ENCODE results near the gene ABHD2.

Gene ABHD2

GRCh38 chr15:89198196-89198595 is 109.9 kb downstream of the ABHD2 start:
- Histone ChIP-seq H4K20me1 (ENCODE audit: insufficient read depth, low read length) (no peaks in the 10 kb centered on the region), H3K4me1 (ENCODE audit: low read length) (no peaks in the 10 kb centered on the region), H3K36me3 (replicated peaks; ENCODE audit: low read depth, low read length) (peaks cover 18% of the 10 kb centered on the region), H3K27me3 (ENCODE audit: low read depth, low read length) (no peaks in the 10 kb centered on the region), H3K27ac (ENCODE audit: low read length) (no peak overlapping the region), H3K4me2 (ENCODE audit: low read length) (no peak overlapping the region), H3K9ac (ENCODE audit: low read length) (no peak overlapping the region), H2AFZ (ENCODE audit: low read depth, low read length) (no peak overlapping the region), H3K9me3 (ENCODE audit: insufficient read depth, low read length) (no peaks in the 10 kb centered on the region), H3K4me3 (ENCODE audit: low read length) (no peak overlapping the region), H3K79me2 (ENCODE audit: low read length) (no peaks in the 10 kb centered on the region)
- TF ChIP-seq, protein P1, sequence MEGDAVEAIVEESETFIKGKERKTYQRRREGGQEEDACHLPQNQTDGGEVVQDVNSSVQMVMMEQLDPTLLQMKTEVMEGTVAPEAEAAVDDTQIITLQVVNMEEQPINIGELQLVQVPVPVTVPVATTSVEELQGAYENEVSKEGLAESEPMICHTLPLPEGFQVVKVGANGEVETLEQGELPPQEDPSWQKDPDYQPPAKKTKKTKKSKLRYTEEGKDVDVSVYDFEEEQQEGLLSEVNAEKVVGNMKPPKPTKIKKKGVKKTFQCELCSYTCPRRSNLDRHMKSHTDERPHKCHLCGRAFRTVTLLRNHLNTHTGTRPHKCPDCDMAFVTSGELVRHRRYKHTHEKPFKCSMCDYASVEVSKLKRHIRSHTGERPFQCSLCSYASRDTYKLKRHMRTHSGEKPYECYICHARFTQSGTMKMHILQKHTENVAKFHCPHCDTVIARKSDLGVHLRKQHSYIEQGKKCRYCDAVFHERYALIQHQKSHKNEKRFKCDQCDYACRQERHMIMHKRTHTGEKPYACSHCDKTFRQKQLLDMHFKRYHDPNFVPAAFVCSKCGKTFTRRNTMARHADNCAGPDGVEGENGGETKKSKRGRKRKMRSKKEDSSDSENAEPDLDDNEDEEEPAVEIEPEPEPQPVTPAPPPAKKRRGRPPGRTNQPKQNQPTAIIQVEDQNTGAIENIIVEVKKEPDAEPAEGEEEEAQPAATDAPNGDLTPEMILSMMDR (IDR thresholded peaks at IDR 0.05; ENCODE audit: low read depth, low read length) = no peak
- TF ChIP-seq EZH2phosphoT487 (IDR thresholded peaks at IDR 0.05; ENCODE audit: low read depth) = no peak

DNA sequence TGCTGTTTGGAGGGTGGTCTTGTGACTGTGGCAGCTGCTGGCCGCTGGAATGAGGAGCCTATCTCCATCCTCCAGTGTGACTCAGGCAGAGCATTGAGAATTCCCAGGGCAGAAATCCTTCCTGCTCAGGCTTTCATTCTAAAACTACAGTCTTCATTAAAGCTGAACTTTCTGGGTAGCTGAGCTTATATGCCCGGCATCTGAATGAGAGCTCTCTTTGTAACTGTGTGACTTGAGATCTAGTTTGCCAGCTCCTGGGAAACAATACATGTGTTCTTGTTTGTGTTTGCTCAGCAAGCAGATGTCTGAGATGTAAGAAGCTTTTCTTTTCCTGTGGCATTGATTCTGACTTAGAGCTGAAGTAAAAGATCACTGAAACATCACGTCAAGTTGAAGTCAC is 110.7 kb downstream of the ABHD2 start:
- no peaks in the 10 kb centered on the region for H3K27me3 ChIP-seq (ENCODE audit: low read depth, low read length)
- no peak overlapping the region for H3K9ac ChIP-seq (ENCODE audit: low read length)
- no peaks in the 10 kb centered on the region for H3K4me1 ChIP-seq (ENCODE audit: low read length)
- no peak overlapping the region for H2AFZ ChIP-seq (ENCODE audit: low read depth, low read length)
- no peaks in the 10 kb centered on the region for H3K79me2 ChIP-seq (ENCODE audit: low read length)
- H3K4me3 ChIP-seq (ENCODE audit: low read length) = no peak overlapping the region
- H3K27ac ChIP-seq (ENCODE audit: low read length) = no peak overlapping the region
- H3K9me3 ChIP-seq (ENCODE audit: insufficient read depth, low read length) = no peaks in the 10 kb centered on the region
- H4K20me1 ChIP-seq (ENCODE audit: insufficient read depth, low read length) = no peaks in the 10 kb centered on the region
- no peak overlapping the region for H3K4me2 ChIP-seq (ENCODE audit: low read length)
- no peak for TF ChIP-seq EZH2phosphoT487 (IDR thresholded peaks at IDR 0.05; ENCODE audit: low read depth)
- TF ChIP-seq, protein P1 (IDR thresholded peaks at IDR 0.05; ENCODE audit: low read depth, low read length) = no peak
- H3K36me3 ChIP-seq (replicated peaks; ENCODE audit: low read depth, low read length) = peaks cover 16% of the 10 kb centered on the region

DNA sequence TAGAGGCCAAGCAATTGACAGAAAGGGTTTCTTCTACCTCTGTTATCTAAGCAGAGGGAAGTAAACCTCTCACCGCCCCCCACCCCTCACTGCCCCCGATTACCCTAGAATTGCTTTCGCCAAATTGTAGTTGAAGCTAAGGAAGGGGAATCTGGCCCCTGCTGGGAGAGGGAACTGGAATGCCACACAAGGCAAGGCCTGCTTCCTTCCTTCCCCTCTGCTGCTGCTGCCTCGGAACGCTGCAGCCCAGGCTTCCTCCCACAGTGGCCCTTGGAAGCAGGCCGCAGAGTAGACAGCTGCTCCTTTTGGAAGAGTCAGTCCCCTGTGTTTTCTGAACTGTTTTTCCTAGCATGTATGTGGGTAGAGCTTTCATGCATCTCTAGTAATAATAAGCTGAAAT is 111.5 kb downstream of the ABHD2 start:
- Histone ChIP-seq H3K4me2 (ENCODE audit: low read length) (no peak overlapping the region), H3K27me3 (ENCODE audit: low read depth, low read length) (no peaks in the 10 kb centered on the region), H3K79me2 (ENCODE audit: low read length) (no peaks in the 10 kb centered on the region), H4K20me1 (ENCODE audit: insufficient read depth, low read length) (no peaks in the 10 kb centered on the region), H3K4me1 (ENCODE audit: low read length) (no peaks in the 10 kb centered on the region), H3K36me3 (replicated peaks; ENCODE audit: low read depth, low read length) (peaks cover 16% of the 10 kb centered on the region), H3K9me3 (ENCODE audit: insufficient read depth, low read length) (no peaks in the 10 kb centered on the region), H3K4me3 (ENCODE audit: low read length) (no peak overlapping the region), H2AFZ (ENCODE audit: low read depth, low read length) (no peak overlapping the region), H3K27ac (ENCODE audit: low read length) (no peak overlapping the region), H3K9ac (ENCODE audit: low read length) (no peak overlapping the region)
- TF ChIP-seq, protein P1 (IDR thresholded peaks at IDR 0.05; ENCODE audit: low read depth, low read length) = no peak
- TF ChIP-seq EZH2phosphoT487 (IDR thresholded peaks at IDR 0.05; ENCODE audit: low read depth) = no peak

- Histone ChIP-seq H3K27ac (ENCODE audit: low read length) (no peak overlapping the region), H3K9ac (ENCODE audit: low read length) (no peak overlapping the region), H4K20me1 (ENCODE audit: insufficient read depth, low read length) (no peaks in the 10 kb centered on the region), H3K9me3 (ENCODE audit: insufficient read depth, low read length) (no peaks in the 10 kb centered on the region), H3K4me1 (ENCODE audit: low read length) (no peaks in the 10 kb centered on the region), H3K4me3 (ENCODE audit: low read length) (no peak overlapping the region), H2AFZ (ENCODE audit: low read depth, low read length) (no peak overlapping the region), H3K4me2 (ENCODE audit: low read length) (no peak overlapping the region), H3K36me3 (replicated peaks; ENCODE audit: low read depth, low read length) (peaks cover 13% of the 10 kb centered on the region), H3K27me3 (ENCODE audit: low read depth, low read length) (no peaks in the 10 kb centered on the region), H3K79me2 (ENCODE audit: low read length) (no peaks in the 10 kb centered on the region)
- TF ChIP-seq, protein P1 (IDR thresholded peaks at IDR 0.05; ENCODE audit: low read depth, low read length) = no peak
- TF ChIP-seq EZH2phosphoT487 (IDR thresholded peaks at IDR 0.05; ENCODE audit: low read depth) = no peak
Measured at GRCh38 chr15:89200182-89200581, 111.9 kb downstream of the ABHD2 start.

Measured in OCI-LY3 (cell line).